HEK293 (cell line): ENCODE data around the gene CPTP.

Experiments used
- CTCF ChIP-seq: fragments of 450-650 bp; formaldehyde crosslinking; IDR thresholded peaks from 2 replicates; pipeline ENCODE4 v1.5.1; 2016; ENCODE audit warnings: missing biosample characterization, missing genetic modification characterization
- HOXD13 ChIP-seq: sonication (generic); formaldehyde crosslinking; IDR thresholded peaks from 2 replicates; pipeline ENCODE4 v1.8.0; 2022; ENCODE audit warnings: missing genetic modification reagents, borderline replicate concordance
- IKZF3 ChIP-seq: fragments of 450-650 bp; IDR thresholded peaks from 2 replicates; pipeline ENCODE4 v1.5.0; 2018; ENCODE audit warnings: missing biosample characterization, mild to moderate bottlenecking, missing genetic modification characterization, moderate library complexity
- KLF1 ChIP-seq: fragments of 450-650 bp; formaldehyde crosslinking; IDR thresholded peaks from 2 replicates; pipeline ENCODE4 v1.5.1; 2016; ENCODE audit warnings: missing biosample characterization, missing genetic modification characterization
- KLF7 ChIP-seq: fragments of 450-650 bp; formaldehyde crosslinking; IDR thresholded peaks from 2 replicates; pipeline ENCODE4 v1.5.1; 2016; ENCODE audit warnings: missing biosample characterization, missing genetic modification characterization, borderline replicate concordance
- KLF8 ChIP-seq: fragments of 450-650 bp; formaldehyde crosslinking; IDR thresholded peaks from 2 replicates; pipeline ENCODE4 v1.5.1; 2016; ENCODE audit warnings: missing biosample characterization, missing genetic modification characterization
- OSR2 ChIP-seq: fragments of 450-650 bp; formaldehyde crosslinking; IDR thresholded peaks from 2 replicates; pipeline ENCODE4 v1.5.1; 2016; ENCODE audit warnings: missing biosample characterization, missing genetic modification characterization
- PRDM1 ChIP-seq: fragments of 450-650 bp; formaldehyde crosslinking; IDR thresholded peaks from 2 replicates; pipeline ENCODE4; 2016; ENCODE audit warnings: missing biosample characterization, missing genetic modification characterization
- REPIN1 ChIP-seq: fragments of 450-650 bp; formaldehyde crosslinking; IDR thresholded peaks from 2 replicates; pipeline ENCODE4 v1.5.1; 2017; ENCODE audit warnings: missing biosample characterization, missing genetic modification characterization, low read depth
- REST ChIP-seq: fragments of 450-650 bp; formaldehyde crosslinking; IDR thresholded peaks from 2 replicates; pipeline ENCODE4 v1.5.1; 2016; ENCODE audit warnings: missing biosample characterization, missing genetic modification characterization
- SP3 ChIP-seq: fragments of 450-650 bp; formaldehyde crosslinking; IDR thresholded peaks from 2 replicates; pipeline ENCODE4 v1.5.1; 2016; ENCODE audit warnings: missing biosample characterization, missing genetic modification characterization
- TCF7L2 ChIP-seq: IDR thresholded peaks from 2 replicates; pipeline ENCODE4 v1.6.1; 2011; ENCODE audit warnings: low read depth, mild to moderate bottlenecking, inconsistent platforms, low read length, moderate library complexity, borderline replicate concordance
- TRIM28 ChIP-seq: IDR thresholded peaks from 2 replicates; pipeline ENCODE4 v1.6.1; 2011; ENCODE audit warnings: low read length, control low read depth, borderline replicate concordance
- ZBTB21 ChIP-seq: fragments of 450-650 bp; formaldehyde crosslinking; IDR thresholded peaks from 2 replicates; pipeline ENCODE4 v1.5.1; 2017; ENCODE audit warnings: missing biosample characterization, missing genetic modification characterization
- ZBTB49 ChIP-seq: fragments of 450-650 bp; formaldehyde crosslinking; IDR thresholded peaks from 2 replicates; pipeline ENCODE4 v1.5.1; 2016; ENCODE audit warnings: missing biosample characterization, missing genetic modification characterization, low read depth
- ZFP37 ChIP-seq: fragments of 450-650 bp; formaldehyde crosslinking; IDR thresholded peaks from 2 replicates; pipeline ENCODE4 v1.5.1; 2016; ENCODE audit warnings: missing biosample characterization, missing genetic modification characterization
- ZIC2 ChIP-seq: fragments of 450-650 bp; formaldehyde crosslinking; IDR thresholded peaks from 2 replicates; pipeline ENCODE4 v1.5.1; 2016; ENCODE audit warnings: missing biosample characterization, missing genetic modification characterization
- ZNF112 ChIP-seq: fragments of 450-650 bp; formaldehyde crosslinking; IDR thresholded peaks from 2 replicates; pipeline ENCODE4 v1.5.0; 2017; ENCODE audit warnings: missing biosample characterization, missing genetic modification characterization
- ZNF202 ChIP-seq: fragments of 450-650 bp; formaldehyde crosslinking; IDR thresholded peaks from 2 replicates; pipeline ENCODE4 v1.5.1; 2016; ENCODE audit warnings: missing biosample characterization, missing genetic modification characterization, borderline replicate concordance
- ZNF23 ChIP-seq: fragments of 450-650 bp; formaldehyde crosslinking; IDR thresholded peaks from 2 replicates; pipeline ENCODE4 v1.5.1; 2016; ENCODE audit warnings: missing biosample characterization, missing genetic modification characterization, borderline replicate concordance
- ZNF280C ChIP-seq: fragments of 450-650 bp; formaldehyde crosslinking; IDR thresholded peaks from 2 replicates; pipeline ENCODE4 v1.5.1; 2016; ENCODE audit warnings: missing biosample characterization, missing genetic modification characterization
- ZNF292 ChIP-seq: fragments of 450-650 bp; formaldehyde crosslinking; IDR thresholded peaks from 2 replicates; pipeline ENCODE4 v1.5.1; 2016; ENCODE audit warnings: low read depth, missing biosample characterization, missing genetic modification characterization, borderline replicate concordance
- ZNF354C ChIP-seq: fragments of 450-650 bp; formaldehyde crosslinking; IDR thresholded peaks from 2 replicates; pipeline ENCODE4 v1.5.1; 2016; ENCODE audit warnings: missing biosample characterization, missing genetic modification characterization, low read depth, borderline replicate concordance
- ZNF391 ChIP-seq: fragments of 450-650 bp; formaldehyde crosslinking; IDR thresholded peaks from 2 replicates; pipeline ENCODE4 v1.5.1; 2016; ENCODE audit warnings: low read depth, missing biosample characterization, missing genetic modification characterization, borderline replicate concordance
- ZNF510 ChIP-seq: fragments of 450-650 bp; formaldehyde crosslinking; IDR thresholded peaks from 2 replicates; pipeline ENCODE4 v1.5.1; 2018; ENCODE audit warnings: mild to moderate bottlenecking, missing genetic modification characterization, missing biosample characterization; ENCODE audit not compliant: insufficient replicate concordance
- ZNF558 ChIP-seq: fragments of 450-650 bp; formaldehyde crosslinking; IDR thresholded peaks from 2 replicates; pipeline ENCODE4 v1.5.1; 2016; ENCODE audit warnings: missing biosample characterization, missing genetic modification characterization
- ZNF580 ChIP-seq: fragments of 450-650 bp; formaldehyde crosslinking; IDR thresholded peaks from 2 replicates; pipeline ENCODE4 v1.5.1; 2016; ENCODE audit warnings: missing biosample characterization, missing genetic modification characterization
- ZNF621 ChIP-seq: fragments of 450-650 bp; formaldehyde crosslinking; IDR thresholded peaks from 2 replicates; pipeline ENCODE4 v1.5.1; 2017; ENCODE audit warnings: missing biosample characterization, missing genetic modification characterization
- ZNF747 ChIP-seq: fragments of 450-650 bp; formaldehyde crosslinking; IDR thresholded peaks from 2 replicates; pipeline ENCODE4 v1.5.1; 2016; ENCODE audit warnings: missing biosample characterization, missing genetic modification characterization

Gene CPTP

GRCh38 chr1:1344655-1345361 lies 20.2 kb downstream of the CPTP start (continued):
- TF ChIP-seq CTCF (tag by site-specific recombination) (peak; percentile 41), ZNF112 (tag by site-specific recombination) (no peak), KLF8 (tag by site-specific recombination) (no peak; the same call in 1 of the 2 replicates), TRIM28 (no peak), ZNF747 (tag by site-specific recombination) (no peak), ZBTB49 (tag by site-specific recombination) (no peak), ZNF23 (tag by site-specific recombination) (no peak), PRDM1 (tag by site-specific recombination) (no peak), ZBTB21 (tag by site-specific recombination) (no peak), ZNF558 (no peak), ZNF280C (tag by site-specific recombination) (no peak), OSR2 (tag by site-specific recombination) (no peak), ZNF354C (tag by site-specific recombination) (no peak), ZNF510 (tag by site-specific recombination) (no peak), ZFP37 (tag by site-specific recombination) (no peak), ZNF391 (tag by site-specific recombination) (no peak), HOXD13 (CRISPR knock-in tag) (no peak), SP3 (tag by site-specific recombination) (no peak), ZNF202 (tag by site-specific recombination) (no peak), TCF7L2 (no peak), KLF7 (tag by site-specific recombination) (no peak), ZNF580 (no peak), ZNF292 (tag by site-specific recombination) (no peak), REPIN1 (tag by site-specific recombination) (no peak), ZNF621 (no peak), ZIC2 (tag by site-specific recombination) (peak; percentile 61), REST (tag by site-specific recombination) (no peak), KLF1 (peak; percentile 9; the same call in 1 of the 2 replicates), IKZF3 (tag by site-specific recombination) (no peak)
